Adrenal gland (tissue), 12 donors: ENCODE measurements around the gene AP1G2. TPM values are rescaled to one million over a fixed set of nuclear protein-coding genes. Genes with fewer than 3 reads are reported as not detected.

ENCODE experiments used
- DNase-seq, 7 donors: peaks; one replicate each; pipeline ENCODE4 v3.0.0-alpha.2; 2019 to 2020
- H3K27ac ChIP-seq, 5 donors: fragments of 200-600 bp; sonication (generic) in 4 of 5; 1 replicate in 3 of 5; 2 replicates in 2 of 5; pipeline versions ENCODE4 v1.5.1 to v1.8.0; 2016 to 2020; ENCODE audit warnings: mild to moderate bottlenecking in 1 of 5
- H3K27me3 ChIP-seq: fragments of 200-600 bp; 2 replicates; pipeline ENCODE4 v1.8.0; 2021
- H3K36me3 ChIP-seq, 2 donors: fragments of 200-600 bp; replicated peaks in 1 of 2; 1 replicate in 1 of 2; 2 replicates in 1 of 2; pipeline versions ENCODE4 v1.5.1 to v1.8.0; 2018 to 2022
- H3K4me1 ChIP-seq, 2 donors: fragments of 200-600 bp; replicated peaks in 1 of 2; 1 replicate in 1 of 2; 2 replicates in 1 of 2; pipeline versions ENCODE4 v1.5.1 to v1.8.0; 2018 to 2021
- H3K4me3 ChIP-seq, 4 donors: fragments of 200-600 bp; sonication (generic) in 3 of 4; one replicate each; pipeline ENCODE4 v1.5.1; 2016 to 2018
- H3K9me3 ChIP-seq, 3 donors: fragments of 200-600 bp; sonication (generic) in 1 of 3; replicated peaks in 1 of 3; 1 replicate in 2 of 3; 2 replicates in 1 of 3; pipeline versions ENCODE4 v1.5.1 to v1.8.0; 2016 to 2021
- CTCF ChIP-seq, 6 experiments: fragments of 450-650 bp in 4 of 6; fragments of 200-600 bp in 2 of 6; sonication (generic) in 1 of 6; IDR thresholded peaks; 1 replicate in 5 of 6; 2 replicates in 1 of 6; pipeline versions ENCODE4 v1.5.1 to v1.8.0; 2016 to 2021; ENCODE audit warnings: antibody characterized with exemption in 6 of 6, mild to moderate bottlenecking in 2 of 6, moderate library complexity in 1 of 6
- POLR2A ChIP-seq, 2 donors: fragments of 450-650 bp; IDR thresholded peaks; one replicate each; pipeline ENCODE4 v1.6.1; 2017; ENCODE audit warnings: antibody characterized with exemption in 2 of 2, mild to moderate bottlenecking in 2 of 2, moderate library complexity in 1 of 2
- WGBS, 4 donors: extraction: QIAGEN DNeasy Blood & Tissue Kit in 2 of 4; methylation state at CpG; one replicate each; pipeline versions ENCODE4 v1.1.5 to v1.1.7; 2013 to 2017; 5-methylcytosine and 5-hydroxymethylcytosine counted together
- intact Hi-C, 2 donors: fragments of 100-400 bp; cut with DNase I; formaldehyde crosslinking; loops; one replicate each; pipeline versions ENCODE4 v1.14.1 to v1.15.0; 2022 to 2023
- polyA plus RNA-seq, 3 donors: library from polyadenylated mRNA; stranded (reverse); fragments of 200-250 nt in 2 of 3; fragments of 350-450 nt in 1 of 3; fragmentation: Illumina TruSeq in 1 of 3; extraction: RNeasy Lipid Tissue Mini Kit (QIAGEN cat#74804) in 1 of 3; gene quantifications; one replicate each; pipeline ENCODE4 v1.2.3, GENCODE V29; 2013 to 2014
- total RNA-seq, 9 donors: library from RNA; depleted of rRNA in 4 of 9; stranded (reverse); fragments of >200 nt in 4 of 9; fragments of 120-200 nt in 1 of 9; fragmentation: NEBNext Ultra II Directional in 1 of 9; extraction: Animal tissue kit (Norgen Biotek cat#: 25700) in 1 of 9; gene quantifications; one replicate each; pipeline versions ENCODE4 v1.1.0 to v1.2.4, GENCODE V29; 2013 to 2023
- donor health status: healthy with polysubstance abuse.
- donor health status: Bipolar disorder and iron deficiency.
- donor health status: DM: yes; HTN: yes; CAD: no.
- donor health status: DM: no; HTN: no; CAD: no.
- donor health status: DM: no; HTN: no; CAD: no.
- donor health status: DM: yes; HTN: yes; CAD: no.

The AP1G2 gene
- total and polyA plus RNA-seq, 12 donors: 27.9 to 587 (median 79.5) TPM

GRCh38 chr14:23529016-23529415 lies 38.6 kb downstream of the AP1G2 start:
- H3K4me1 ChIP-seq: no peaks in the 10 kb centered on the region
- no peaks in the 10 kb centered on the region for H3K36me3 ChIP-seq
- intact Hi-C loops: no loop called here
- WGBS, 4 donors: 77 to 79% (median 78%) methylated on average over 3 of the region's 3 CpGs
- DNase-seq: no peak
- no peaks in the 10 kb centered on the region for H3K9me3 ChIP-seq
- H3K4me3 ChIP-seq: no peak overlapping the region
- no peaks in the 10 kb centered on the region for H3K27me3 ChIP-seq
- H3K27ac ChIP-seq: no peak overlapping the region
- TF ChIP-seq CTCF (IDR thresholded peaks at IDR 0.05) (no peak), POLR2A (IDR thresholded peaks at IDR 0.05) (no peak)

- WGBS, 4 donors: 78 to 93% (median 91%) methylated on average over 1 of the region's 1 CpG
- DNase-seq: no peak
- intact Hi-C loops: no loop called here
- Histone ChIP-seq H3K27me3 (no peaks in the 10 kb centered on the region), H3K27ac (no peak overlapping the region), H3K9me3 (no peaks in the 10 kb centered on the region), H3K4me3 (no peak overlapping the region), H3K4me1 (no peaks in the 10 kb centered on the region), H3K36me3 (no peaks in the 10 kb centered on the region)
- TF ChIP-seq CTCF (IDR thresholded peaks at IDR 0.05) (no peak), POLR2A (IDR thresholded peaks at IDR 0.05) (no peak)
Observed at GRCh38 chr14:23528555-23528954, 39.0 kb downstream of the AP1G2 start.

- H3K36me3 ChIP-seq: no peaks in the 10 kb centered on the region
- 78 to 89% (median 86%) methylated on average over 5 to 8 of the region's 8 CpGs for WGBS, 4 donors
- intact Hi-C loops: no loop called here
- H3K4me1 ChIP-seq: no peaks in the 10 kb centered on the region
- no peaks in the 10 kb centered on the region for H3K27me3 ChIP-seq
- H3K9me3 ChIP-seq: no peaks in the 10 kb centered on the region
- no peak overlapping the region for H3K4me3 ChIP-seq
- TF ChIP-seq POLR2A (IDR thresholded peaks at IDR 0.05) (no peak), CTCF (IDR thresholded peaks at IDR 0.05) (no peak)
- no peak for DNase-seq
- no peak overlapping the region for H3K27ac ChIP-seq
Observed at GRCh38 chr14:23525611-23526010, 42.0 kb downstream of the AP1G2 start.

- intact Hi-C loops: no loop called here
- no peak for DNase-seq
- Histone ChIP-seq H3K4me1 (no peaks in the 10 kb centered on the region), H3K9me3 (no peaks in the 10 kb centered on the region), H3K27ac (no peak overlapping the region), H3K27me3 (no peaks in the 10 kb centered on the region), H3K4me3 (no peak overlapping the region), H3K36me3 (no peaks in the 10 kb centered on the region)
- WGBS, 4 donors: 88 to 96% (median 92%) methylated on average over 3 to 14 of the region's 14 CpGs
- TF ChIP-seq CTCF (IDR thresholded peaks at IDR 0.05): no peak
- TF ChIP-seq POLR2A (IDR thresholded peaks at IDR 0.05): no peak
Observed at GRCh38 chr14:23524954-23525353, 42.6 kb downstream of the AP1G2 start.
